ENCODE results near the gene RNF128. TPM values are rescaled to one million over a fixed set of nuclear protein-coding genes. Genes with fewer than 3 reads are reported as not detected.

Gene RNF128
- total and polyA plus RNA-seq, 2 donors (not counting 3 experiments of a cell fraction or from before 2014, with no cell fraction given): not detected

DNA sequence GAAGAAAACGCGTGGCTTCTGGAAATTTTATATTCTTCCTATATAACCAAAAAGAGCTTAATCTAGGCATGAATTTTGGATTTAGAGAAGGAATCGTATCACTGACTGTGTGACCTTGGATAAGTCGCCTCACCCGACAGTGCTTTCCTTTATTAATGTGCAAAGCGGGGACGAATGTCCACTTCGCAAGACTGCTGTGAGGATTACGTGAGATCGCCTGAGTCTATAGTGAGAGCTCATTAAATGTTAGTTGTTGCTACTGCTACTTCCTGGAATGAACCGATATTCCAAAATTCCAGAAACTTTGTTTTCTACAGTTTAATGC, 75.5 kb downstream of the RNF128 start:
- ChIA-PET CTCF (interaction anchor here (0.8 kb wide), 1 partner anchor 11 kb away, joined by 3 read pairs; no protein-coding TSS in a partner anchor), POLR2A (no interaction called here)
- no peaks in the 10 kb centered on the region for H3K9me1 ChIP-seq (replicated peaks; ENCODE audit: control insufficient read depth, extremely low read depth, insufficient read depth, low read length)
- H3K4me1 ChIP-seq (ENCODE audit: control insufficient read depth, extremely low read depth, insufficient read depth, low read length): no peaks in the 10 kb centered on the region
- no peak for DNase-seq (ENCODE audit: low read depth, low spot score)
- no peaks in the 10 kb centered on the region for H4K20me1 ChIP-seq (replicated peaks; ENCODE audit: control insufficient read depth, extremely low read depth, insufficient read depth, low read length)
- peaks cover 3 to 13% of the 10 kb centered on the region in 2 experiments for H3K27me3 ChIP-seq (ENCODE audit: control insufficient read depth in 2 of 2, insufficient read depth in 2 of 2, low read length in 2 of 2)
- no peak overlapping the region for H3K27ac ChIP-seq (ENCODE audit: insufficient read depth, low read depth, low read length)
- intact Hi-C loops (cut with micrococcal nuclease) (no loop called here), dilution Hi-C loops (cut with MboI; ENCODE audit: extremely low pct_ligation_motif_present, low sequenced_read_pairs) (no loop called here)
- BruUV-seq (replicated peaks): no TSS peak
- H3K36me3 ChIP-seq (ENCODE audit: control insufficient read depth in 2 of 2, extremely low read depth in 1 of 2, insufficient read depth in 2 of 2, low read length in 2 of 2): no peaks in the 10 kb centered on the region
- peak overlapping the region; percentile 83 for H3K4me2 ChIP-seq (ENCODE audit: insufficient read depth, low read length)
- FAIRE-seq: no peak
- H3K9ac ChIP-seq (replicated peaks; ENCODE audit: extremely low read depth, insufficient read depth, low read length): peak overlapping the region; percentile 80
- H3K79me2 ChIP-seq (ENCODE audit: control insufficient read depth, insufficient read depth, low read length): no peaks in the 10 kb centered on the region
- H3K9me3 ChIP-seq (replicated peaks; ENCODE audit: control insufficient read depth, insufficient read depth, low read length): no peaks in the 10 kb centered on the region
- peak overlapping the region; percentile 95 for H2AFZ ChIP-seq (ENCODE audit: low read depth, low read length)
- TF ChIP-seq JUN (IDR thresholded peaks at IDR 0.05; ENCODE audit: borderline replicate concordance, insufficient read depth, insufficient read length, low read depth) (no peak), FOS (IDR thresholded peaks at IDR 0.05; ENCODE audit: borderline replicate concordance, insufficient read depth, low read length) (no peak), EZH2 (IDR thresholded peaks at IDR 0.05; ENCODE audit: borderline replicate concordance, low read depth, low read length, severe bottlenecking) (no peak)
- H3K4me3 ChIP-seq (replicated peaks in 1 of 3; ENCODE audit: insufficient read depth in 1 of 3, low read depth in 1 of 3, low read length in 3 of 3): peak overlapping the region; percentile 81 to 96 (median 93)

GRCh38 chrX:106802388-106803275, 76.1 kb downstream of the RNF128 start, which contains the start of gene TBC1D8B:
Gene TBC1D8B, plus strand, starts transcription at chrX:106802673. Its CDS starts 181 bp downstream, at chrX:106802854.
- FAIRE-seq (peak; percentile 90), DNase-seq (ENCODE audit: low read depth, low spot score) (peak; percentile 91)
- TSS peak; percentile 23 for BruUV-seq (replicated peaks)
- H3K9me1 ChIP-seq (replicated peaks; ENCODE audit: control insufficient read depth, extremely low read depth, insufficient read depth, low read length): no peaks in the 10 kb centered on the region
- H4K20me1 ChIP-seq (replicated peaks; ENCODE audit: control insufficient read depth, extremely low read depth, insufficient read depth, low read length): no peaks in the 10 kb centered on the region
- ChIA-PET CTCF (interaction anchor here (0.8 kb wide), 1 partner anchor 11 kb away, joined by 3 read pairs; no protein-coding TSS in a partner anchor), POLR2A (no interaction called here)
- intact Hi-C loops (cut with micrococcal nuclease) (no loop called here), dilution Hi-C loops (cut with MboI; ENCODE audit: extremely low pct_ligation_motif_present, low sequenced_read_pairs) (no loop called here)
- no peak for TF ChIP-seq POLR2AphosphoS5 (IDR thresholded peaks at IDR 0.05; ENCODE audit: insufficient read depth, low read depth, low read length)
- TF ChIP-seq POLR2A (IDR thresholded peaks at IDR 0.05; ENCODE audit: low read depth, low read length): peak; percentile 46
- no peak for TF ChIP-seq EZH2 (IDR thresholded peaks at IDR 0.05; ENCODE audit: borderline replicate concordance, low read depth, low read length, severe bottlenecking)
- H3K36me3 ChIP-seq (ENCODE audit: control insufficient read depth in 2 of 2, extremely low read depth in 1 of 2, insufficient read depth in 2 of 2, low read length in 2 of 2): no peaks in the 10 kb centered on the region
- no peak within 1 kb of the TSS for H3K27ac ChIP-seq (ENCODE audit: insufficient read depth, low read depth, low read length)
- H3K4me2 ChIP-seq (ENCODE audit: insufficient read depth, low read length): peak within 1 kb of the TSS; percentile 83
- peak within 1 kb of the TSS; percentile 99 for H2AFZ ChIP-seq (ENCODE audit: low read depth, low read length)
- peaks cover 2 to 13% of the 10 kb centered on the region in 2 experiments for H3K27me3 ChIP-seq (ENCODE audit: control insufficient read depth in 2 of 2, insufficient read depth in 2 of 2, low read length in 2 of 2)
- H3K9me3 ChIP-seq (replicated peaks; ENCODE audit: control insufficient read depth, insufficient read depth, low read length): no peaks in the 10 kb centered on the region
- peak within 1 kb of the TSS; percentile 80 for H3K9ac ChIP-seq (replicated peaks; ENCODE audit: extremely low read depth, insufficient read depth, low read length)
- no peaks in the 10 kb centered on the region for H3K79me2 ChIP-seq (ENCODE audit: control insufficient read depth, insufficient read depth, low read length)
- peak within 1 kb of the TSS; percentile 81 to 96 (median 93) for H3K4me3 ChIP-seq (replicated peaks in 1 of 3; ENCODE audit: insufficient read depth in 1 of 3, low read depth in 1 of 3, low read length in 3 of 3)
- no peaks in the 10 kb centered on the region for H3K4me1 ChIP-seq (ENCODE audit: control insufficient read depth, extremely low read depth, insufficient read depth, low read length)

Measured in endothelial cell of umbilical vein (primary cell).